Stimulated activated CD4-positive, alpha-beta T cell treated with anti-CD3 and anti-CD28 coated beads, Interleukin-1b, Interleukin-23, amount 100 ng/mL, for 48 hours (primary cell): ENCODE data around the gene HDAC4.
A peak's percentile ranks its signal among the peaks of the same experiment; 100 is the strongest.

Experiments
- DNase-seq: peaks from one replicate; pipeline ENCODE4 v3.0.0-alpha.2; 2020

HDAC4 gene

DNA sequence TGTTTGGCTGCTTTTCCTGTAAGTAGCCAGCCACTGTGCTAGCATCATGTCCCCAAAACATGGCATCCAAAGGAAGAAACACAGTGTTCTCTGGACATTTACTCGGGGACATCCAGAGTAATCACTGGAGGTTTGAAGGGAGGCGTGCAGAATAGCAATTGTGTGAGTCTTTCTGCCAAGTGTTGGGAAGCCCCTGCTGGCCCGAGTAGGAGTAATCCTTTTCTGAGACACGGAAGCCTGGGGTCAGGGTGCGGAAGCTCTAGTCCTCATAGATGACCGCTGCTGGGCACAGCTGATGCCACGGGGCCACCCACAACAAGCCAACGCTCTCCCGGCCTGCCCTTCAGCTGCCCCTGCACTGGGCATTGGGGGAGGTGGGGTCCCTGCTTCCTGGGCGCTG lies 24.8 kb upstream of the HDAC4 start:
- DNase-seq: no peak

GRCh38 chr2:239424337-239425045 lies 23.7 kb upstream of the HDAC4 start:
- DNase-seq: no peak

- no peak for DNase-seq
Measured at GRCh38 chr2:239423551-239423950, 22.7 kb upstream of the HDAC4 start.

GRCh38 chr2:239421851-239422250 lies 21.0 kb upstream of the HDAC4 start:
- DNase-seq: no peak

DNA sequence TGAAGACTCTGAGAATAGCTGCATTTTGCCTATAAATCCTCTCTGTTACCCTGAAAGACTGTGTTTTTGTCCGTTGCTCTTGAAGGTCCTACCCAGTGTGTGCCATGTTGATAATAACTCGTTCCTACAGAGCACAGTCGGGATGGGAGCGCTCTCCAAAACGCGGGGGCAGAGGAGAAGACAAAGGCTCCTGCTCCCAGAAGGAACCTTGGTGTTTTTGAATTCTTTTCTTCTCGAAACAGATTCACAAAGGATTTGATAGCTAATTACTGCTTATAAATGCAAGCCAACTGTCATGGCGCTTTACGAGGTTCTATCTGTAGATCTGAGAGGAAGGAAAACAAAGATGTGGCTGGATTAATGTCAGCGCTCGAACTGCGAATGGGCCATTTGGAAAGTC lies 19.3 kb upstream of the HDAC4 start:
- DNase-seq: no peak

GRCh38 chr2:239418918-239419317 lies 18.1 kb upstream of the HDAC4 start:
- DNase-seq: no peak

DNA sequence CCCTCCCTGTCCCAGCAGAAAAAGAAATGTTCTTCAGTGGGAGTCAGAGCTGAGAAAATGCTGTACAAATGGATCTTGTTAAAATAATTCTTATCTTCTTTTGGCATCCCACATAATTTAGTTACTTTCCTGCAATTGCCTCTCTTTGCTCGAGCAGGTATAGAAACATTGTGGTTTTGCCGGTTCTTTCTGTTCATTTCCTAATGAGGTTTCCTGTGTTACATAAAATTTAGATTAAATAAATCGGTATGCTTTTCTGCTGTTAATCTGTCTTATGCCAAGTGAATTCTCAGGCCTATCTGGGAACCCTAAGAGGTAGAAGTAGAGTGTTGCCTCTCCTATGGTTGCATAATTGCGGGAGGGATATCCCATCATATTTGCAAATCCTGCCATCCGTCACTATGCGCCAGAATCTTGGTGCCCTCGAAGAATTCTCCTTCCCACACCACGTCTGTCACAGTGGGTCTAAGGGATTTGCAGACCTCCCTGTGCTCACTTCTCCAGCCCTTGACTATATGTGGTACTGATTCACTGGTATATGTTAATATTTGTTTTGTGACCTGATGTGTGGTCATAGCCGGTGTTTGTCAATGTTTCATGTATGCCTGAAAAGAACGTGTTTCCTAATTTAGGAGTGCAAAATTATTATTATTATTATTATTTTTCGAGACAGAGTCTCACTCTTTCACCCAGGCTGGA lies 12.2 kb upstream of the HDAC4 start:
- DNase-seq: no peak

DNA sequence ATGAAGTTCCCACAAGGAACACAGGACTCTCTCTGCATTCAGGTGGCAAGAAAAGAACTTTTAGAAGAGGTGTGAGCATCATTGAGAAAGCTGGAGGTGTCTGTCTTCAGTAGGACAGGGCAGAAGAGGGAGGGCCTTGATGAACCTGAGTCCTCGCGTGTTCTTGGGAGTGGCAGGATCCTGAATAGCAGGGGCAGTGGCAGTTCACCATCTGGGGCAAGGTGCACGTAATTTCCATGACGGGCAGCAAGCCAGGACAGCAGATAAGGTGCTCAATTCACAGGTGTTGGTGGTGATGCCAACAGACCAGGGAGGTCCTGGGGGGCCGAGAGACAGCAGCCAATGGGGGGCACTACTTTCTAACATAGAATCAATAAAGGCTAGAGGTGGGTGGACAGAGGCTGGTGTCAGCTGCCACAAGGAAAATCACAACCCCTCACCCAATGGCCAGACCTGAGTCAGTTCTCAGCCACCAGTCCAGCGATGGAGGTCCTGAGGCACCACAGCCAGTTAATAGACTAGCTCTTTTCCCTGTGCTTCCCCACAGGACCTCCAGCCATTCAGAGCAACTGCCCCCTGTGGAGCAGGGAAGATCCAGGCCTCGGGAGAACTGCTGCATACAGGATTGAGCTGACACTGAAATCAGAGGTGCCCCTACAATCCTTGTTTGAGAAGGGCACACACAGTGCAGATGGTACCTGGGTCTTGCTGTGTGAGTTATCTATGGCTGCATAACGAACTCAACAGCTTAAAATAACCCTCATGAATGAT lies 10.9 kb upstream of the HDAC4 start:
- no peak for DNase-seq

DNA sequence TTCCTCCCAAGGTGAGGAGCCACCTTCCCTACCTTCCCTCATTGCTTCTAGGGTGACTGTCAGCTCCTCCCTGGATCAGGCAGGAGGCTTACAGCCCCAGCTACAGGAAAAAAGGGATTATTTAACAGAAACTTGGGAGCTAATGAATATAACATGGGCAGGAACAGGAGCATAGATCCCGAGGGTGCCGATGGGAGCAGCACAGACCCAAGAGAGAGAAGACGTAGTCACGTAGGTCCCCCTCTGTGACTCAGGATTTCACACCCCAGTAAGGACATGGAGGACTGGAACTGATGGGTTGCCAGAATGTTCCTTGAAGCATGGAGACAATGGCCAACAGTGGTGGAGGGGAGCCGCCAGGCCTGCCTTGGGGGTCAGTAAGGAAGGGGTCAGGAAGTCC lies 10.3 kb upstream of the HDAC4 start:
- no peak for DNase-seq

DNA sequence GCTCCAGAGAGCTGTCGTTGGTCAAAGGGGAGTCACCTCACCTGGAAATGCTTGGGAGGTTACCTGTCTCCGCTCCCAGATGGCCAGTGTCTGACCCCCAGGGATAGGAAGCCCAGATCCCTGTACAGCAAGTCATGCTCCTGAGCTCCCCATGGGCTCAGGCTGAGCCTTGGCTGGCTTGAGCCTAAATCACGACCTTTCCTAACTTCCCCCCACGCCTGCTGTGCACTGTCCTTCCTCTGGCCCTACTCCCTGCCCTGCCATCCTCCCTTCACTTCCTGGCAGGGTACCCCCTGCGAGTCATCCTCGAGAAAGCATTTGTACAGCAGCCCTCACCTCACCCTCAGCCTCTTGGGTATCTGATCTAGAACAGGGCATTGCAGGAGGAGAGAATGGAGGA lies 9.2 kb upstream of the HDAC4 start:
- DNase-seq: no peak

GRCh38 chr2:239407112-239407511 lies 6.3 kb upstream of the HDAC4 start:
- DNase-seq: no peak

- no peak for DNase-seq
Measured at GRCh38 chr2:239406316-239406995, 5.6 kb upstream of the HDAC4 start.

GRCh38 chr2:239405071-239405470 lies 4.3 kb upstream of the HDAC4 start:
- no peak for DNase-seq

DNA sequence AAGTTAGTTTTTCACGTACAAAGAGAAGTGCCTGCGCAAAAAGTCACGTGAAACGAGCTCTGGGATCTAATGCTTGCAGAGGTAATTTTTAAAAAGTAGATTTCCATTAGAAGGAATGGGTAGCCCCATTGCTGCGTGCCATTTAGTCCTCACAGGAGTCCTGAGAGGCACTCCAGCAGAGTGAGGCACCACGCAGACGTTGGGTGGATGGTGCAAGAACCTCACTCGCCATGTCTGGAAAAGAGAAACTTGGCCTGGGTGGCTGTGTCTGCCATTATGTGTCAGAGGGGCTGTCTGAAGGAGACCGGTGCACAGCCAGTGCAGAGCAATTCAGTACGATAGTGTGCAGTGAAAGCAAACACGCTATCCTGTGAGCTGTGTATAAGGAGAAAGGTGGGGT lies 1.8 kb upstream of the HDAC4 start:
- no peak for DNase-seq

GRCh38 chr2:239401881-239402233 lies 1.0 kb upstream of the HDAC4 start:
- DNase-seq: no peak

DNA sequence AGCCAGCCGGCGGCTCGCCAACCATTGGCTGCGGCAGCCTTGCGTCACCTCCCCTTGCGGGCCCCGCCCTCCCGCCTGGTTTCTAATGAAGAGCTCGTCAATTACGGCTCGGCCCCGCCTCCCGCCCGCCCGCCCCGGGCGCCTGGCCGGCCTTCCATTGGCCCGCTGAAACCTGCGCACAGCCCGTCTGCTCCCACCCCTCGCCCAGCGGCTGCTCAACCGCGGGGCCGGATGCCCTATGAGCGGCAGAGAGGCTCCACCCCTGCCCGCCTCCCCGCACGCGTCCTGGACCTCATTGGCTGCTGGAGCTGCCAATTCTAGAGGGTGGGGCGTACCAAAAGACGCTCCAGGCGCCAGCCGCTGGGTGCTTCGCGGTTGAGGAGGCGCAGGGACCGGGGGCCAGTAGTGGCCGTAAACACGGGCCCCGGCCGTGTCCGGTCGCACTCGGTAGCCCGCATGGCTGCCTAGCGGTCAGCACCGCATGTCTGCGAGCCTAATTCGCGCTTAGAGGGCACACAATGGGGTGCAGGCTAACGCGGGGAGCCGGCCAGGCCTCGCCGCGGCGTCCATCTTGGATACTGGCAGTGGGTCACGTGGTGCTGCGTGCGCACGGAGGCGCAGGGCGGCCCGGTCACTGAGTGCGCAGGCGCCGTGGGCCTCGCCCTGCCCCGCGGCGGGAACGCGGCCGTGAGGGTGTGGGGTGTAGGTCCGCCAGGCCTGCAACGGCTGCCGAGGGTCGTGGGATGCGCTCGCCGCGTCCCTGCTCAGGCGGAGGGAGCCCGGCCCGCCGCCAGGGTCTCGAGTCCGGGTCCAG lies 454 bp upstream of the HDAC4 start:
- peak; percentile 99 for DNase-seq

DNA sequence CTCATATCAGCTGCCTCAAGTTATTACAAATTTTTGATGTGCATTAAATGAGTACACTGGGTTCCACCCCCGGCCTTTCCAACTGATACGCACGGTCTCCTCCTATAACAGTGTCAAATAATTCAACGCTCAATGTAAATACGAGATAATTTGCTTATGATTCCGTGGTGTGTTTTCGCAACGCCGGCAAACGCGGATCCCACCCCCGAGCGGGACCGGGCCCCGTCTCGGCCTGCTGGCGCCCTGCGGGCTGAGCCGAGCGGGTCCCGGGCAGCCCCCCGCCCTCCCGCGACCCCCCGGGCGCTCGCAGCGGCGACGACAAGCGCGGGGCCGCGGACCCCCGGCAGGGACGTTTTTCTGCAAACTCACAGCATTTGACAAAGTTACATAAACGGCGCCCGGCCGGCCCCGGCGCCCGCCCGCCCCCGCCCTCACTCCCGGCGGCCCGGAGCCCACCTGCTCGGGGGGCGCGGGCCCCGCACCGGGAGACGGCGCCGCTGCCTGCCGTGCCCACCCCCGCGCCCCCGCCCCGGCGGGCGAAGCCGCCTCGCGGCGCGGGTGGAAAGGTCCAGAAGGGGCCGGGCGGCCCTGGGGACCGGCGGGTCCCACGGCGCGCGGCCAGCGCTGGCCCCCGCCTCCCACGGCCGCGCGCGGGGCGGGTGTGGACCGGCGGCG lies 762 bp downstream of the HDAC4 start:
- peak; percentile 53 for DNase-seq

DNA sequence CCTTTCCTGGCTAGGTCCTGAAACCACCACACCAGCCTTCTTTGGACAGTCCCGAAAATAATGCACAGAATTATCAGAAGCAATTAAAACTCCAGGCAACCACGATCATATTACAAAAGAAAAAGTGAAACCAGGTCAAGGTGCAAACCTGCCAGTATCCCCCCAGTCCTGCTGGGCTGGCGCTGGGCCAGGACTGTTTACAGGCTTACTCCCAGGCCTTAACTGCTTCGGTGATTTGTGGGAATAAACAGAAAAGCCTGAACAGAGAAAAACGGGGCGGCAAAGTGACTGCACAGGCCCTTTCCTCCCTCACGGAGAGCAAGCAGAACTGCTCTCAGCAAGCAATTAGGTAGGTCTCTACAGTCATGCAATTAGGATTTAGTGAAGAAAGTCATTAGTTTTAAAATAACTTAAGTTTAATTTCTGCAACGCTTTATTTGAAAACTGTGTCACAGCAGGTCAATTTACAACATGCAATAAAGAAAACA lies 1.3 kb downstream of the HDAC4 start:
- no peak for DNase-seq

- no peak for DNase-seq
Measured at GRCh38 chr2:239398521-239398921, 2.3 kb downstream of the HDAC4 start.

- DNase-seq: no peak
Measured at GRCh38 chr2:239397931-239398471, 2.8 kb downstream of the HDAC4 start.

- peak; percentile 30 for DNase-seq
Measured at GRCh38 chr2:239396881-239397681, 3.7 kb downstream of the HDAC4 start.
